ENCODE data around the gene ULK4.
"Not testable (repeated sequence)": the region's sequence is repeated elsewhere in the genome, so short reads cannot be mapped to it uniquely, and the experiment has no call there.

- TF ChIP-seq CTCF (IDR thresholded peaks at IDR 0.05; ENCODE audit: insufficient read depth, low read length, poor library complexity, severe bottlenecking); EZH2phosphoT487 (conservative IDR thresholded peaks at IDR 0.05; ENCODE audit: low read length): not testable (repeated sequence)
Observed at GRCh38 chr3:41877741-41878140, 84.2 kb downstream of the ULK4 start.

Measured in SU-DHL-6 (cell line).